B cell (primary cell): ENCODE data around the gene FBXO9.

Source experiments
- CTCF ChIP-seq: fragments of 200-600 bp; IDR thresholded peaks from one replicate; pipeline ENCODE4 v1.8.0; 2022; ENCODE audit warnings: antibody characterized with exemption, mild to moderate bottlenecking
- EZH2 ChIP-seq: IDR thresholded peaks from 2 replicates; pipeline ENCODE4 v1.6.1; 2012; ENCODE audit warnings: borderline replicate concordance, low read depth, mild to moderate bottlenecking, moderate library complexity, low read length; ENCODE audit not compliant: insufficient read depth, poor library complexity, severe bottlenecking

GRCh38 chr6:53086302-53086701 is 21.1 kb downstream of the FBXO9 start:
- no peak for TF ChIP-seq CTCF
- TF ChIP-seq EZH2, result no peak
